ENCODE measurements around the gene LIPC.

LIPC gene

DNA sequence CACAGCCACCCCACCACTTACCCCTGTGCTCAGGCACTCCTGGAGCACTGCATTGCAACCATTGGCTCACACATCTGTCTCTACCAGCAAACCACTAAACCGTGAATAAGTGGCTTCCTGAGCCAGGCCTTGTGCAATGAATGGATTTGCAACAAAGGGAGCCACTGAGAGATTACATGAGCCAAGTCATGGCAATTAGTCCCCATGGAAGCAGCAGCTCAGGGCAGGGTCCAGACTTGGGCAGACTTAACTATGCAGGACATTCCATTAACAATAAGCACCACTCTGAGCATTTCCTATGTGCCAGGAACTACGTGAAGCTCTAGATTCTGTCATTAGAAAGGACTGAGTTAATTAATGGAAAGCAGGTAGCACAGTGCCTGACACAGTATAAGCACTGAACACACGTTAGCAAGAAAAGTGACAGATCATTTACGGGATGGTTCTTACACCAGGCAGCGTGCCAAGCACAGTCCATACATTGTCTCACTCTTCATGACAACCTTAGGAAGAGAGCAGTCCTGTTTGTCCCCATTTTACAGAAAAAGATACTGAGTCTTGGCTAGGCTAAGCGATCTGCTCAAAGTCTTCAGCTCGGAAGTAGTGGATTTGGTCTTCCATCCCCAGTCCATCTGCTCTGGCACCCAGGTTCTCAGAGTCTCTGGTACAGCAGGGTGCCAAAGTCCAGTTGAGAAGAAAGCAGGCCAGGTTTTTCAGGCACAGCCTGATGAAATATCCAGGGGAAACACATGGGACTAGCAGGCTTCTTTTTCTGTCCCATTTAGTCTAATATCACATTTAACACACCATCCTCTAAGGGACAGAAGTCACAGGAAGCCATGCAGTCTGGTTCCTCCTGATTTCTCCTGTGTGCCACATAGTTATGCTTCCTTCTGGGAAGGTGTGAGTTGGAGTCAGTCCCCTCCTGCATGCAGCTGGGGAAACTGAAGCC, 44.1 kb downstream of the LIPC start:
- DNase-seq: no peak

- no peak for DNase-seq
Observed at GRCh38 chr15:58476525-58477162, 44.9 kb downstream of the LIPC start.

- no peak for DNase-seq
Observed at GRCh38 chr15:58477170-58477569, 45.4 kb downstream of the LIPC start.

DNA sequence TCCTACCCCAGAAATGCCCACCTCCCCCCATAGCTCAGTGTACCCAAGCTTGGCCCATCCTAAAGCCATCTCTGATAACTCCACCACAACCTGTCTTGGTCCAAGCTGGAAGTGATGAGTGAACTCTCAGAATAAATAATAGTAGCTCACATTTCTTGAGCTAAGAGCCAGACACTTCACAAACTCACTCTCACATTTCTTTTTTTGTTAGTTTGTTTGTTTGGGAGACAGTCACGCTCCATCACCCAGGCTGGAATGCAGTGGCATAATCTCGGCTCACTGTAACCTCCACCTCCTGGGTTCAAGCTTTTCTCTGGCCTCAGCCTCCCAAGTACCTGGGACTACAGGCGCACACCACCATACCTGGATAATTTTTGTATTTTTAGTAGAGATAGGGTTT, 46.2 kb downstream of the LIPC start:
- no peak for DNase-seq

DNA sequence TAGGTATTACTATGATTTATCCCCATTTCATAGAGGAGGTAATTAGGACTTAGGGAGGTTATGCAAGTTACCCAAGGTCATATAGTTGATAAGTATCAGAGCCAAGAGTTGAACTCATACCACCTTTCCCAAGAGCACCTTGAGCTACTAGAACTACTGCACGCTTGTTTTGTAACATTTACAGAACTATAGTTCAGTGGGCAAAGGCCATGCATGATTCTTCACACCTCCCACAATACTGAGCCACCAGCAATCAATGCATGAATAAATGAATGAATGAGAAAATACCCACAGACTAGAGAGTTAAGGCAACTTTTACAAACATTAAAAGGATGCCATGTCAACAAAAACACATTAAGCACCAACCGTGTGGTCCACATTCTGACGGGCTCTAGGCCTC, 46.8 kb downstream of the LIPC start:
- no peak for DNase-seq

DNA sequence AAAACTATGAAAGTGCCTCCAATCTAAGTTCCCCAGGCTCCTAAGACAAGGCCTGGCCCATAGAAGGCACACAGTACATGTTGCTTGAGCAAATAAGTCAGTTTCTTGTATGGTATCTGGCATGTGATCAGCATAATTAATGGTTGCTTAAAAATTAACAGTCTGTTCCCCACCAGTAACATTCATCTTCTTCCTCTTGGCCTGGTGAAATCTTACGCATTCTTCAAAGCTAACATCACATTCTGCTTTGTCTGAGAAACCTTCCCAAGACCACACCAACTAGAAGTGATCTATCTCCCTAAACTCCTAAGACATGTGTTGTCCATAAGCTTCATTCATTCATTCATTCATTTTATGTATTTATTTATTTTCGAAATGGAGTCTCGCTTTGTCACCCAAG, 48.1 kb downstream of the LIPC start:
- no peak for DNase-seq

DNA sequence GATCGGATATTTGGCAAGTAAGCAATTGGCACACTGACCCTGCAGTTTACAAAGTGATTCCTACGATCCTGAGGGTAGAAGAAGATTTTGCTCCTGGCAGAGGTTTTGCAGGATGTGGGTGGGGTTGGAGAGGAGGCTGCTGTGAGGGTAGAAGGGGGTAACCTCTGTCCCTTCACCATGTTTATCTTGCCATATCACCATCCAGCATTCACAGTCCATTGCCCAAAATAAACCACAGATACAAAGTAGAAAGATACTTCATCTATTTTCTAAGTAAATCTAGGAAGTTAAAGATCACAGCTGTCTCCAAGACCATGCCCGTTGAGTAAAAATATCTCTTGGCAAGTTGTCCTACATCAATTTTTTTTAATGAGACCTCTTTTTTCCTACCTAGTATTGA, 51.6 kb downstream of the LIPC start:
- DNase-seq: no peak

GRCh38 chr15:58484791-58485600, 53.2 kb downstream of the LIPC start:
- no peak for DNase-seq

GRCh38 chr15:58486062-58486461, 54.3 kb downstream of the LIPC start:
- no peak for DNase-seq

GRCh38 chr15:58486564-58486963, 54.8 kb downstream of the LIPC start:
- no peak for DNase-seq

DNA sequence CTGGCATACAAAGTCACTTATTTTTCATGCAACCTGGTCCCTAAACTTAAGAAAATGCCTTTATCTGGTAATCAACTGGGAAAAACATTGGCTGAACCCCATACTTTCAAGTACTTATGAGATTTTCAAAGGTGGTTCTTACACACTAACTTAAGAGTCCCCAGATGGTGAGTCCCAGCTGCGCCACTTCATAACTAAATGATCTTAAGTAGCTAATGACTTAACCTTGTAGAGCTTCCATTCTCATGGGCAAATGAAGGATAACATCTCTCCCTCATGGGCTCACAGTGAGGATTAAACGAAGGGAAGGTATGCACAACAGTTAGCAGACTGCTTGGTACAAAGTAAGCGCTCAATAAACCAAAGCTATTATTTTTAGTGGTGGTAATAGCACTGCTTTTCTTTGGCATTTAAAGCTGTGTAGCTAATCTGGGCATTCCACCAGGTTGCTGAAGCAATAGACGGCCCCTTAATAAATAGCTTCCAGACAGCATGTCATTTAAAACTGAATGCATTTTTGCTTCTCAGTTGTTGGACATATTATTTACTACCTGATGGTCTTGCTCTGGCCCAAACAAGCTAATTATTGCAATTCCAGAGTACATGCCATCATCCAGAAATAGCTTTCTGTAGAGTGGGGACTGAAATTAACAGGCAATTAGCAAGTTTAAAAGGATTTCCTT, 55.4 kb downstream of the LIPC start:
- DNase-seq: no peak

DNA sequence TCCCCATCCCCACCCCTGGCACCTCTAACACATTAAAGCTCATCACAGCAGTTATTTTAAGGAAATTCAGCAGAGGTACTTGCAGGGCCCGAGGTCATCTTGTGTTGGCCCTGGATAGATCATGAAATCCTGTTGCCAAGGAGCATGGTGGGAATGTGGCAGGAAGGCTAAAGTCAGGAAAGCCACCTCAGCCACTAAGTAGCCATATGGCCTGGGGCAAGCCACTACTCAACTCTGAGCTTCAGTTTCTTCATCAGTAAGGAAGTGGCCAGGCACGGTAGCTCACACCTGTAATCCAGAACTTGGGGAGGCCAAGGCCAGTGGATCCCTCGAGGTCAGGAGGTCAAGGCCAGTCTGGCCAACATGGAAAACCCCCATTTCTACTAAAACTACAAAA, 55.9 kb downstream of the LIPC start:
- DNase-seq: no peak

DNA sequence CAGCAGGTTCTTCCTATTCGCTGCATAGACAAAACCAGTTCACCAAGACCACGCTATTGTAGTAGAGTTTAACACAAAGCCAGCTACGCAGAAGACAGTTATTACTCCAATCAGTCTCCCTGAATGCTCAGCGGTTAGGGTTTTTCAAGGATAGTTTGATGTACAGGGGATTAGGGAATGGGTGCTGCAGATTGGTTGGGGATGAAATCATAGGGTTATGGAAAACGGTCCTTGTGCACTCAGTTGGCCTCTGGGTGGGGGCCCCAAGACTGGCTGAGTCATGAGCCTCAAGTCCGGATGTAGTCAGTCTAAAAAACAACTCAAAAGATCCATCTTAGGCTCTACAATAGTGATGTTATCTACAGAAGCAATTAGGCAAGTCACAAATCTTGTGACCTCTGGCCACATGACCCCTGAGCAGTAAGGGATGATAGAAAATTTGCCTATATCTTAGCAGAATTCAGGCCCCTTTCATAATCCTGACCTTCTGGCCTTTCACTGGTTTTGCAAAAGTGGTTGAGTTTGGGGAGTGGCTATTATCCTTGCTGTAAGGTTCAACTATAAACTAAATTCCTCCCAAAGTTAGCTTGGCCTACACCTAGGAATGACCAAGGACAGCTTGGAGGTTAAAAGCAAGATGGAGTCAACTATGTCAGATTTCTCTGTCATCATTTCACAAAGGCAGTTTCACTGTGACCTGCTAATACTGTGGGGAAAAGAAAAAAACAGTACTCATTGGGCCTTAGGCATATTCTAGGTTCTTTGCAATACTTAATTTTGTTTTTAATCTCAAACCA, 57.7 kb downstream of the LIPC start:
- DNase-seq: no peak

DNA sequence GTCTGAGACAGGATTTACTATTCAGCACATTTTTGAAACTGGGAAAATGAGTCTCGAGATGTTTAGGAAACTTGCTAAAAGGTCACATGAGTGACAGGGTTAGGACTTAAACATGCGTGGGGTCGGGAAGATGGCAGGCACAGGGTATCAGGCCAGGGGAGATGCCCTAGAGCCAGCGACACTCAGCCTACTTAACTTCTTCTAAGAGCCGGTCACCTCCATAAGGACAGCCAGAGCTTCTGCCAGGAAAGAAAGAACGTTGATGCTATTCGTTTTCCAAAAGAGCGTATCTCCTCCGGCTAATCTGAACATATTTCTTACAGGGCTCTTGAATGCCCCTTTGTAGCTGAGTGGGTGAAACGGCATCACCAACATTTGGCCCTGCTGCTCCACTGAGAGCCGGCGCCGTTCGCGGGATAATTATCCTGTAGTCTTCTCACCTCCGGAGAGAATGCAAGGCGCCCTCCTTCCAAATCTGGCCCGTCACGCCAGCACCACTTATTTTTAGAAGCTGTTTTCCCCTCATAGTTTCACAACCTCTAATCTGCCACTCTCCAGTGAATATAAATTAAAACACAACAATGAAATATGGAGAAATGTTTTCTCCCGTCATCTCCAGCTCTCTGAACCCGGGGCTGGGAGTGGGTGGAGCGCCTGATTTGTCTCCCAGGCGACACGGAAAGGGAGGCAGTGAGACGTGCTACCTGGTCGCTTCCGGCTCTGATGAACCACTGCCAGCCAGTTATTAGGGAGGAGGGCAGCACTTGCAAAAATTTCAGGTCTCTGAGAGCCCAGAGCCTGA, 58.5 kb downstream of the LIPC start:
- DNase-seq: no peak

- no peak for DNase-seq
Observed at GRCh38 chr15:58490888-58491473, 59.2 kb downstream of the LIPC start.

- no peak for DNase-seq
Observed at GRCh38 chr15:58491499-58492202, 59.9 kb downstream of the LIPC start.

DNA sequence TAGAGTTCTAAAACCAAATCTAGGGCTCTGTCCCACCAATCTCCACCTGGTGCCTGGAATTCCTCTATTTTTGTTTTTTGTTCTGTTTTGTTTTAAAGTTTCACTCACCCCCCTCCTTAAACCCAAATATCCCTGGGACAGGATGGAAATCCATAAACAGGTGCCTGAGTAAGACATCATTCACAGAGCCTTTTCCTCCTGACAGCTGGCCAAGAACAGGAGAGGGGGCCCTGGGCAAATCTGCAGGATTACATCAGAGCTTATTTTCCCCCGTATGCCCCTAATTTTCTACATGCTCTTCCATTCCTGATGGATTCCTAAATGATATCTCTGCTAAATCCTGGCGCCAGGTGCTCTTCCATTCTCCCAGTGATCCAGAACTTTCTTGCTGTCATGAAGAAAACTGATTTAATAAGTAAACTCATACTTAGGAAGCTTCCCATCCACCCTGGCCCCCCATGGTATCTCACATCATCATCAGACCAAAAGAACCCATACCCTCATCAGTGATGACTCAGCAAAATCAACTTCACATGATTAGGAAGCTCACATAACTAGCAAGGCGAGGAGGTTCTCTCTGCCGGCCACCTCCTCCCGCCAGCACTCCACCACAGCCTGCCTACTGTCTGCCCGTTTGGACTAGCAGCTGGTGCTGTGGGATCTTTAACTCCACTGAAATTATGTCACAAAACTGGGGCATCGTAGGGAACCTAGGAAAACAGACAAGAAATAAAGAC, 61.0 kb downstream of the LIPC start:
- DNase-seq: no peak

GRCh38 chr15:58494567-58494966, 62.8 kb downstream of the LIPC start:
- no peak for DNase-seq

- no peak for DNase-seq
Observed at GRCh38 chr15:58495891-58496408, 64.2 kb downstream of the LIPC start.

Measured in effector CD8-positive, alpha-beta T cell (primary cell).